Measurements from ENCODE around the gene TGM2.

- TF ChIP-seq CTCF (IDR thresholded peaks at IDR 0.05): no peak
- no peak for TF ChIP-seq POLR2A (IDR thresholded peaks at IDR 0.05)
Measured at GRCh38 chr20:38135271-38135650, 29.8 kb downstream of the TGM2 start.
